ENCODE measurements around the gene SMARCA4. TPM values are rescaled to one million over a fixed set of nuclear protein-coding genes. Genes with fewer than 3 reads are reported as not detected.

The SMARCA4 gene
- total and polyA plus RNA-seq, 2 donors from 2014 or later = 59.8 to 124 TPM

GRCh38 chr19:10913716-10914340 lies 47.0 kb upstream of the SMARCA4 start:
- Histone ChIP-seq H3K4me3 (ENCODE audit: low read length in 3 of 3) (no peak overlapping the region), H3K9ac (ENCODE audit: low read length in 3 of 3) (no peak overlapping the region), H3K27me3 (ENCODE audit: control insufficient read depth, insufficient read depth, low read length) (no peaks in the 10 kb centered on the region), H3K27ac (ENCODE audit: low read depth in 2 of 2, low read length in 2 of 2) (no peak overlapping the region), H3K9me3 (ENCODE audit: control insufficient read depth in 2 of 3, insufficient read depth in 1 of 3, low read length in 3 of 3) (no peaks in the 10 kb centered on the region), H3K4me1 (ENCODE audit: control insufficient read depth in 2 of 3, insufficient read depth in 2 of 3, low read depth in 1 of 3, low read length in 3 of 3) (no peaks in the 10 kb centered on the region), H3K36me3 (ENCODE audit: control insufficient read depth in 2 of 3, insufficient read depth in 3 of 3, low read length in 3 of 3) (peaks cover 0 to 17% (median 5%) of the 10 kb centered on the region in 3 donors)
- DNase-seq = no peak
- intact Hi-C loops (cut with DNase I) = no loop called here
- no peak for FAIRE-seq
- TF ChIP-seq CTCF (IDR thresholded peaks at IDR 0.05; ENCODE audit: borderline replicate concordance, extremely low read depth, insufficient read depth) = no peak

- H3K9ac ChIP-seq (ENCODE audit: low read length in 3 of 3) = no peak overlapping the region
- H3K27me3 ChIP-seq (ENCODE audit: control insufficient read depth, insufficient read depth, low read length) = no peaks in the 10 kb centered on the region
- H3K36me3 ChIP-seq (ENCODE audit: control insufficient read depth in 2 of 3, insufficient read depth in 3 of 3, low read length in 3 of 3) = peaks cover 0 to 19% (median 8%) of the 10 kb centered on the region in 3 donors
- DNase-seq = no peak
- no peak overlapping the region for H3K4me3 ChIP-seq (ENCODE audit: low read length in 3 of 3)
- no peak for FAIRE-seq
- no peaks in the 10 kb centered on the region for H3K9me3 ChIP-seq (ENCODE audit: control insufficient read depth in 2 of 3, insufficient read depth in 1 of 3, low read length in 3 of 3)
- no peak overlapping the region for H3K27ac ChIP-seq (ENCODE audit: low read depth in 2 of 2, low read length in 2 of 2)
- H3K4me1 ChIP-seq (ENCODE audit: control insufficient read depth in 2 of 3, insufficient read depth in 2 of 3, low read depth in 1 of 3, low read length in 3 of 3) = no peaks in the 10 kb centered on the region
- intact Hi-C loops (cut with DNase I) = no loop called here
- TF ChIP-seq CTCF (IDR thresholded peaks at IDR 0.05; ENCODE audit: borderline replicate concordance, extremely low read depth, insufficient read depth) = no peak
These were observed 45.4 kb upstream of the SMARCA4 start for GRCh38 chr19:10915130-10916091.

- no peak overlapping the region for H3K9ac ChIP-seq (ENCODE audit: low read length in 3 of 3)
- no peak overlapping the region for H3K27ac ChIP-seq (ENCODE audit: low read depth in 2 of 2, low read length in 2 of 2)
- intact Hi-C loops (cut with DNase I) = no loop called here
- no peaks in the 10 kb centered on the region for H3K4me1 ChIP-seq (ENCODE audit: control insufficient read depth in 2 of 3, insufficient read depth in 2 of 3, low read depth in 1 of 3, low read length in 3 of 3)
- no peaks in the 10 kb centered on the region for H3K27me3 ChIP-seq (ENCODE audit: control insufficient read depth, insufficient read depth, low read length)
- H3K36me3 ChIP-seq (ENCODE audit: control insufficient read depth in 2 of 3, insufficient read depth in 3 of 3, low read length in 3 of 3) = peaks cover 0 to 13% (median 5%) of the 10 kb centered on the region in 3 donors
- TF ChIP-seq CTCF (IDR thresholded peaks at IDR 0.05; ENCODE audit: borderline replicate concordance, extremely low read depth, insufficient read depth) = no peak
- no peaks in the 10 kb centered on the region for H3K9me3 ChIP-seq (ENCODE audit: control insufficient read depth in 2 of 3, insufficient read depth in 1 of 3, low read length in 3 of 3)
- FAIRE-seq (no peak), DNase-seq (no peak)
- H3K4me3 ChIP-seq (ENCODE audit: low read length in 3 of 3) = no peak overlapping the region
These were observed 44.2 kb upstream of the SMARCA4 start for GRCh38 chr19:10916602-10917001.

Measured in kidney (tissue), 14 donors.